ENCODE measurements around the gene PHC2.

DNA sequence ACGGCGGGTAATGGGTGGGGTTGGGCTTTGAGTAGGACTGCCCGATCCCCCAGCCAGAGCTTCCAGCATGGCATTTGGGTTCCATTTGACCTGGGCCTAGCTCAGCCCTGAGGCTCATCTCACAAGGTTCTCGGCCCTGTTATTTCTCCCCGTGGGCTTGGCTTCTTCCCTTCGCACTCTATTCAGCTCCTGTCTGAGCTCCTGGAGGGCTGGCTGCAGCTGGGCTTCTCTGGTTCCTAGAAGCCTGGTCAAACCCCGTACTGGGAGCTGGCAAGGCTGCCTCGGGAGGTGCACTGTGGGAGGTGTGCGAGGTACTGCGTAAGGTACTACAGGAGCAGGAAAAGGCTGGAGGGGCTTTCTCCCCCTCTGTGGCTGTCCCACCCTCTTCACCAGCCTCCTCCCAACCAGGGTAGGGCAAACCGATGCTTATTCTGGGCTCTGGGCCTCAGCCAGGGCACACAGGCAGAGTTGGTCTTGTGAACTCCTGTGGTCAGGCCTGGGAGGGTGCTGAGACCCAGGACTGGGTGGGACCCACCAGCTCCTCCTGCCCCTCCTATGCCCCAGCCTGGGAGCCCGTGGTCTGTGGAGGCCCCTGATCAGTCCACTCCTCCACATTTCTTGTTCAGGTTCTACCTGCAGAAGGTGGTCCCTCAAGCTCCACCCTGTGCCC is 110.8 kb downstream of the PHC2 start:
- TF ChIP-seq CREM (IDR thresholded peaks at IDR 0.05; ENCODE audit: low read depth) (no peak), JUN (IDR thresholded peaks at IDR 0.05; ENCODE audit: borderline replicate concordance, low read depth, low read length) (no peak), JUN (CRISPR knock-in tag; IDR thresholded peaks at IDR 0.05; ENCODE audit: borderline replicate concordance) (no peak), ZFP1 (CRISPR knock-in tag; IDR thresholded peaks at IDR 0.05) (no peak), ZNF274 (IDR thresholded peaks at IDR 0.05; ENCODE audit: borderline replicate concordance, low read depth, low read length) (no peak)
- TF ChIP-seq, protein P1, sequence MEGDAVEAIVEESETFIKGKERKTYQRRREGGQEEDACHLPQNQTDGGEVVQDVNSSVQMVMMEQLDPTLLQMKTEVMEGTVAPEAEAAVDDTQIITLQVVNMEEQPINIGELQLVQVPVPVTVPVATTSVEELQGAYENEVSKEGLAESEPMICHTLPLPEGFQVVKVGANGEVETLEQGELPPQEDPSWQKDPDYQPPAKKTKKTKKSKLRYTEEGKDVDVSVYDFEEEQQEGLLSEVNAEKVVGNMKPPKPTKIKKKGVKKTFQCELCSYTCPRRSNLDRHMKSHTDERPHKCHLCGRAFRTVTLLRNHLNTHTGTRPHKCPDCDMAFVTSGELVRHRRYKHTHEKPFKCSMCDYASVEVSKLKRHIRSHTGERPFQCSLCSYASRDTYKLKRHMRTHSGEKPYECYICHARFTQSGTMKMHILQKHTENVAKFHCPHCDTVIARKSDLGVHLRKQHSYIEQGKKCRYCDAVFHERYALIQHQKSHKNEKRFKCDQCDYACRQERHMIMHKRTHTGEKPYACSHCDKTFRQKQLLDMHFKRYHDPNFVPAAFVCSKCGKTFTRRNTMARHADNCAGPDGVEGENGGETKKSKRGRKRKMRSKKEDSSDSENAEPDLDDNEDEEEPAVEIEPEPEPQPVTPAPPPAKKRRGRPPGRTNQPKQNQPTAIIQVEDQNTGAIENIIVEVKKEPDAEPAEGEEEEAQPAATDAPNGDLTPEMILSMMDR (IDR thresholded peaks at IDR 0.05 in 2 of 3, conservative IDR thresholded peaks at IDR 0.05 in 1 of 3; ENCODE audit: insufficient read depth in 2 of 3, low read depth in 1 of 3, low read length in 3 of 3): no peak

All from K562 (cell line).